Upper lobe of right lung (tissue), 1 donor: ENCODE data around the gene EOGT. TPM values are rescaled to one million over a fixed set of nuclear protein-coding genes. Genes with fewer than 3 reads are reported as not detected.

Experiments used
- ATAC-seq: fragments of 200-7000 bp; cut with Tn5 transposase; one replicate; pipeline ENCODE4 v1.9.1; 2020; ENCODE audit warnings: mild to moderate bottlenecking, moderate library complexity
- DNase-seq: peaks from one replicate; pipeline ENCODE4 v3.0.0-alpha.2; 2020
- H3K27ac ChIP-seq: fragments of 200-600 bp; one replicate; pipeline ENCODE4 v1.8.0; 2022
- H3K27me3 ChIP-seq: fragments of 200-600 bp; one replicate; pipeline ENCODE4 v1.8.0; 2022; ENCODE audit warnings: mild to moderate bottlenecking
- H3K36me3 ChIP-seq: fragments of 200-600 bp; one replicate; pipeline ENCODE4 v1.8.0; 2022
- H3K4me1 ChIP-seq: fragments of 200-600 bp; one replicate; pipeline ENCODE4 v1.8.0; 2022
- H3K4me3 ChIP-seq: fragments of 200-600 bp; one replicate; pipeline ENCODE4 v1.8.0; 2022; ENCODE audit warnings: mild to moderate bottlenecking
- H3K9me3 ChIP-seq: fragments of 200-600 bp; one replicate; pipeline ENCODE4 v1.8.0; 2022
- CTCF ChIP-seq: fragments of 200-600 bp; IDR thresholded peaks from one replicate; pipeline ENCODE4 v1.8.0; 2022; ENCODE audit warnings: antibody characterized with exemption
- intact Hi-C: fragments of 100-400 bp; cut with DNase I; formaldehyde crosslinking; loops from one replicate; pipeline ENCODE4 v1.11.0; 2022
- long read RNA-seq: library from polyadenylated mRNA; unstranded; transcript quantifications from one replicate; pipeline ENCODE4 v2.0.0, GENCODE V29; 2021
- total RNA-seq: library from RNA; stranded (reverse); fragmentation: NEBNext Ultra II Directional; extraction: Animal tissue kit (Norgen Biotek cat#: 25700); gene quantifications from one replicate; pipeline ENCODE4 v1.2.1, GENCODE V29; 2021
- donor health status: DM: no; HTN: yes; CAD: no; lungs with severe emphysema.

The EOGT gene
- total RNA-seq: 36.4 TPM
- long read RNA-seq, full-length matches to known transcripts: 12 of 26 reads
- long read RNA-seq, partial matches to known transcripts: 4 of 26 reads
- long read RNA-seq, other reads (novel, unspliced or antisense): 10 of 26 reads

GRCh38 chr3:69013253-69014021 lies at the start of gene EOGT:
EOGT (minus strand) TSS chr3:69013684; CDS start chr3:69009846, 3,838 bp downstream.
- Histone ChIP-seq H3K4me1 (peaks cover 31% of the 10 kb centered on the region), H3K27ac (peak within 1 kb of the TSS; percentile 100)
- peak; percentile 95 for ATAC-seq

GRCh38 chr3:69059688-69060087 lies 46.2 kb upstream of the EOGT start:
- DNase-seq (no peak), ATAC-seq (no peak)
- Histone ChIP-seq H3K9me3 (no peaks in the 10 kb centered on the region), H3K4me1 (no peaks in the 10 kb centered on the region), H3K27me3 (no peaks in the 10 kb centered on the region), H3K4me3 (no peak overlapping the region), H3K36me3 (peaks cover 77% of the 10 kb centered on the region), H3K27ac (no peak overlapping the region)
- no peak for TF ChIP-seq CTCF
- intact Hi-C loops: no loop called here

More at GRCh38 chr3:69013253-69014021, at the start of gene EOGT:
- DNase-seq: peak; percentile 97
- intact Hi-C loops: no loop called here
- peaks cover 17% of the 10 kb centered on the region for H3K36me3 ChIP-seq
- no peaks in the 10 kb centered on the region for H3K9me3 ChIP-seq
- H3K4me3 ChIP-seq: peak within 1 kb of the TSS; percentile 86
- TF ChIP-seq CTCF: peak; percentile 64
- no peaks in the 10 kb centered on the region for H3K27me3 ChIP-seq

- H3K27me3 ChIP-seq: no peaks in the 10 kb centered on the region
- H3K4me1 ChIP-seq: no peaks in the 10 kb centered on the region
- no peak overlapping the region for H3K4me3 ChIP-seq
- peaks cover 81% of the 10 kb centered on the region for H3K36me3 ChIP-seq
- no peak for DNase-seq
- ATAC-seq: no peak
- no peak for TF ChIP-seq CTCF
- intact Hi-C loops: no loop called here
- H3K27ac ChIP-seq: peak overlapping the region; percentile 59
- H3K9me3 ChIP-seq: no peaks in the 10 kb centered on the region
These were observed 45.4 kb upstream of the EOGT start for GRCh38 chr3:69058947-69059224.

- H3K27me3 ChIP-seq: no peaks in the 10 kb centered on the region
- DNase-seq: no peak
- no peak overlapping the region for H3K4me3 ChIP-seq
- H3K36me3 ChIP-seq: peaks cover 81% of the 10 kb centered on the region
- TF ChIP-seq CTCF: no peak
- H3K4me1 ChIP-seq: no peaks in the 10 kb centered on the region
- ATAC-seq: peak; percentile 65
- peak overlapping the region; percentile 59 for H3K27ac ChIP-seq
- H3K9me3 ChIP-seq: no peaks in the 10 kb centered on the region
- intact Hi-C loops: no loop called here
These were observed 44.9 kb upstream of the EOGT start for GRCh38 chr3:69058180-69058946.

- H3K9me3 ChIP-seq: no peaks in the 10 kb centered on the region
- peak overlapping the region; percentile 84 for H3K4me3 ChIP-seq
- peaks cover 43% of the 10 kb centered on the region for H3K36me3 ChIP-seq
- ATAC-seq: no peak
- intact Hi-C loops: no loop called here
- H3K27me3 ChIP-seq: no peaks in the 10 kb centered on the region
- no peak for DNase-seq
- H3K4me1 ChIP-seq: peaks cover 26% of the 10 kb centered on the region
- no peak for TF ChIP-seq CTCF
- H3K27ac ChIP-seq: peak overlapping the region; percentile 97
These were observed 39.0 kb upstream of the EOGT start for GRCh38 chr3:69052472-69052898.
